Mesothelial cell of epicardium (in vitro differentiated cells): Measurements from ENCODE around the gene ZNF438. TPM values are rescaled to one million over a fixed set of nuclear protein-coding genes. Genes with fewer than 3 reads are reported as not detected.
A peak's percentile ranks its signal among the peaks of the same experiment; 100 is the strongest.

Source experiments
- DNase-seq, 2 experiments: peaks; one replicate each; pipeline ENCODE4 v3.0.0; 2021; ENCODE audit warnings: low spot score in 2 of 2; ENCODE audit not compliant: unreplicated experiment in 2 of 2
- H3K27ac Mint-ChIP-seq: 2 replicates; pipeline ENCODE4 v1.8.0; 2021; ENCODE audit warnings: mixed read lengths
- H3K27me3 Mint-ChIP-seq: 2 replicates; pipeline ENCODE4 v1.8.0; 2021; ENCODE audit warnings: low read depth, mixed read lengths
- H3K36me3 Mint-ChIP-seq: 2 replicates; pipeline ENCODE4 v1.8.0; 2021; ENCODE audit warnings: mixed read lengths
- H3K4me1 Mint-ChIP-seq: 2 replicates; pipeline ENCODE4 v1.8.0; 2021; ENCODE audit warnings: mixed read lengths
- H3K4me3 Mint-ChIP-seq: 2 replicates; pipeline ENCODE4 v1.8.0; 2021; ENCODE audit warnings: mild to moderate bottlenecking, moderate library complexity, mixed read lengths
- H3K9me3 Mint-ChIP-seq: 2 replicates; pipeline ENCODE4 v1.8.0; 2021; ENCODE audit warnings: mixed read lengths
- total RNA-seq: library from RNA; stranded (reverse); gene quantifications from 3 replicates; pipeline ENCODE4 v1.2.1, GENCODE V29; 2021
- TF ChIP-seq, protein P1 (sequence below): fragments of 200-600 bp; sonication (generic); IDR thresholded peaks from one replicate; pipeline ENCODE4 v1.5.0; 2021; ENCODE audit warnings: antibody characterized with exemption; ENCODE audit not compliant: unreplicated experiment

Gene ZNF438
- total RNA-seq, 1 donor from 2014 or later = 6.0 TPM

DNA sequence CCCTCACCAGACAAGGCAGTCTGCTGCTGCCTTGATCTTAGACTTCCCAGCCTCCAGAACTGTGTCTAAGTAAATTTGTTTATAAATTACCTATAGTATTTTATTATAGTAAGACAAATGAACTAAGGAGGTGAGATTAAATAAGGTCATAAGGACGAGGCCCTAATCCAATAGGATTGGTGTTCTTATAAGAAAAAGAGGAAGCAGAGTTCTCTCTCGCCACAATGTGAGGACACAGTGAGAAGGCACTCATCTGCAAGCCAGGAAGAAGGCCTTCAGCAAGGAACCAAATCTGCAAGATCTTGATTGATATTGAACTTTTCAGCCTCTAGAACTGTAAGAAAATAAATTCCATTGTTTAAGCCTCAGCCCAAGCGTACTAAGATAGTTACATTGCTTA lies 6.1 kb upstream of the ZNF438 start:
- H3K27ac Mint-ChIP-seq = no peak overlapping the region
- H3K4me3 Mint-ChIP-seq = no peak overlapping the region
- no peaks in the 10 kb centered on the region for H3K36me3 Mint-ChIP-seq
- DNase-seq = no peak
- peaks cover 16% of the 10 kb centered on the region for H3K4me1 Mint-ChIP-seq
- TF ChIP-seq, protein P1, sequence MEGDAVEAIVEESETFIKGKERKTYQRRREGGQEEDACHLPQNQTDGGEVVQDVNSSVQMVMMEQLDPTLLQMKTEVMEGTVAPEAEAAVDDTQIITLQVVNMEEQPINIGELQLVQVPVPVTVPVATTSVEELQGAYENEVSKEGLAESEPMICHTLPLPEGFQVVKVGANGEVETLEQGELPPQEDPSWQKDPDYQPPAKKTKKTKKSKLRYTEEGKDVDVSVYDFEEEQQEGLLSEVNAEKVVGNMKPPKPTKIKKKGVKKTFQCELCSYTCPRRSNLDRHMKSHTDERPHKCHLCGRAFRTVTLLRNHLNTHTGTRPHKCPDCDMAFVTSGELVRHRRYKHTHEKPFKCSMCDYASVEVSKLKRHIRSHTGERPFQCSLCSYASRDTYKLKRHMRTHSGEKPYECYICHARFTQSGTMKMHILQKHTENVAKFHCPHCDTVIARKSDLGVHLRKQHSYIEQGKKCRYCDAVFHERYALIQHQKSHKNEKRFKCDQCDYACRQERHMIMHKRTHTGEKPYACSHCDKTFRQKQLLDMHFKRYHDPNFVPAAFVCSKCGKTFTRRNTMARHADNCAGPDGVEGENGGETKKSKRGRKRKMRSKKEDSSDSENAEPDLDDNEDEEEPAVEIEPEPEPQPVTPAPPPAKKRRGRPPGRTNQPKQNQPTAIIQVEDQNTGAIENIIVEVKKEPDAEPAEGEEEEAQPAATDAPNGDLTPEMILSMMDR = no peak
- H3K27me3 Mint-ChIP-seq = no peaks in the 10 kb centered on the region
- H3K9me3 Mint-ChIP-seq = no peaks in the 10 kb centered on the region

GRCh38 chr10:31036209-31036608 lies 4.5 kb upstream of the ZNF438 start:
- DNase-seq = no peak
- H3K36me3 Mint-ChIP-seq = no peaks in the 10 kb centered on the region
- H3K9me3 Mint-ChIP-seq = no peaks in the 10 kb centered on the region
- no peak overlapping the region for H3K27ac Mint-ChIP-seq
- peaks cover 12% of the 10 kb centered on the region for H3K4me1 Mint-ChIP-seq
- TF ChIP-seq, protein P1 = no peak
- H3K4me3 Mint-ChIP-seq = no peak overlapping the region
- no peaks in the 10 kb centered on the region for H3K27me3 Mint-ChIP-seq

- no peak overlapping the region for H3K4me3 Mint-ChIP-seq
- DNase-seq = no peak
- H3K36me3 Mint-ChIP-seq = no peaks in the 10 kb centered on the region
- no peaks in the 10 kb centered on the region for H3K27me3 Mint-ChIP-seq
- H3K27ac Mint-ChIP-seq = no peak overlapping the region
- no peaks in the 10 kb centered on the region for H3K9me3 Mint-ChIP-seq
- H3K4me1 Mint-ChIP-seq = peaks cover 21% of the 10 kb centered on the region
- TF ChIP-seq, protein P1 = no peak
These were observed 3.7 kb upstream of the ZNF438 start for GRCh38 chr10:31035266-31035798.

DNA sequence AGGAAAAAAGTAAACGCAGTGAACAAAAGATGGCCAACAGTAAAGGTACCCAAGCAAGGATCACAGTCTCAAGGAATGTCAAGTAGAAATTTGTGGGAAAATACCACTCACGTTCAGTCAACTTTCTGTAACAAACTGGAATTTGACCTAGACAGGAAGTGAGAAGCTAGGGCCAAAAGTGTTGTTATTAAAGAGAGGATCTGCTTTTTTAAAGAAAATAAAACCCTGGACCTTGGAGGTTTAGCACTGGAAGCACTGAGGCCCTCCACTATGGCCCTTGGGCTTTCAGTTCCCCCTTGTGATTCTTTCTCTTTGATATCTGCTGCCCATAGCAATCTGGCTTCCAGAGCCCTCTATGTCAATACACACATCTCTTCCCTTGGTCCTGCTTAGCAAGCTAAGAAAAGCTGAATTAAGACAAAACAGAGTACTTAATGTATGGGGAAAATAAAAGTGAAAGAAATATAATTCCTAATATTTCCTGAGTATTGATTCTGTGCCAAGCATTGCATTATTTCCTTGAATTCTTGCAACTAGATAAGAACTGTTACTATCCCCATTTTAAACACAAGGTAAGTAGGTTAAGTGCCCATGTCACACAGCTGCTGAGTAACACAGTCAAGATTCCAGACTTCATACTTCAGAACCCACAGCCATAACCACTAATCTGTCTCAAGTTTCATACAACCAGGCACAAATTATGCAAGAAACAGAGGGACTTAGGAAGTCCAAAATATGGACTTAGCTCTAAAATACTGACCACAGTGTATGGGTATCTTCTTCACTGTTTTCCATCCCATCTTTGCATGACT lies 2.6 kb upstream of the ZNF438 start:
- DNase-seq = no peak
- no peak overlapping the region for H3K4me3 Mint-ChIP-seq
- no peaks in the 10 kb centered on the region for H3K36me3 Mint-ChIP-seq
- peak overlapping the region; percentile 62 for H3K27ac Mint-ChIP-seq
- TF ChIP-seq, protein P1 = no peak
- H3K4me1 Mint-ChIP-seq = peaks cover 25% of the 10 kb centered on the region
- H3K27me3 Mint-ChIP-seq = no peaks in the 10 kb centered on the region
- no peaks in the 10 kb centered on the region for H3K9me3 Mint-ChIP-seq

DNA sequence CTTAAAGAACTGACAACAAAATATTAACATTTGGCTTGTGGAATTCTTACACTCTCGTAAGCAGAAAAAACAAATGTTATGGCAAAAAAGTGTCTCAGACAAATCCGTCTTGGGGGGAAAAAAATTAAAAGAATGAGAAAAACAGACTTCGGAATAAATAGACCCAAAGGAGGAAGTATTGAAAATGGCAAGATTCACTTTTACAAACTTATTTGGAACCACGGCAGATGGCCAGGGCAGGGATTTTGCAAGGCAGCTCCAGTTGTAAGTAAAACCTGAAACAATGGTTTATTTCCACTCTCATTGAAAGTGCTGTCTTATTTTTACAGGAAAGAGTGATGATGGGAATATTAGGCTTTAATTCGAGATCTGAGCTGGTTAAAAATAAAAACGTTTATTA lies 1.5 kb upstream of the ZNF438 start:
- H3K27me3 Mint-ChIP-seq = no peaks in the 10 kb centered on the region
- H3K27ac Mint-ChIP-seq = peak overlapping the region; percentile 72
- no peaks in the 10 kb centered on the region for H3K36me3 Mint-ChIP-seq
- peak overlapping the region; percentile 76 for H3K4me3 Mint-ChIP-seq
- no peak for DNase-seq
- TF ChIP-seq, protein P1 = no peak
- peaks cover 25% of the 10 kb centered on the region for H3K4me1 Mint-ChIP-seq
- H3K9me3 Mint-ChIP-seq = no peaks in the 10 kb centered on the region
